Measurements from ENCODE around the gene VWCE. TPM values are rescaled to one million over a fixed set of nuclear protein-coding genes. Genes with fewer than 3 reads are reported as not detected.
"Not testable (repeated sequence)": the region's sequence is repeated elsewhere in the genome, so short reads cannot be mapped to it uniquely, and the experiment has no call there.

VWCE gene
- total and polyA plus RNA-seq, 2 experiments from 2014 or later, result 0.61 to 0.76 TPM

- H3K4me3 ChIP-seq; H3K9ac ChIP-seq; DNase-seq; H2AFZ ChIP-seq; H3K9me2 ChIP-seq (ENCODE audit: insufficient read depth); H3K27ac ChIP-seq; H3K4me1 ChIP-seq (ENCODE audit: insufficient read depth); H3K4me2 ChIP-seq (ENCODE audit: unreplicated experiment); H3K79me2 ChIP-seq (ENCODE audit: insufficient read depth); H3K9me3 ChIP-seq (ENCODE audit: low read depth); in situ Hi-C loops (cut with MboI); H4K20me1 ChIP-seq (ENCODE audit: insufficient read depth); H3K36me3 ChIP-seq (ENCODE audit: low read depth); H3F3A ChIP-seq (ENCODE audit: insufficient read depth); H3K27me3 ChIP-seq (replicated peaks; ENCODE audit: insufficient read depth): not testable (repeated sequence)
- no CpG with 5 or more reads among the region's 3 CpGs for WGBS, 2 experiments (ENCODE audit: low coverage in 1 of 2, low lambda C conversion rate in 2 of 2, missing lambda C conversion rate in 2 of 2)
Observed at GRCh38 chr11:61213711-61214324, 81.3 kb downstream of the VWCE start.

GRCh38 chr11:61212202-61212601 is 82.9 kb downstream of the VWCE start:
- H3K9me2 ChIP-seq (ENCODE audit: insufficient read depth); DNase-seq; H3F3A ChIP-seq (ENCODE audit: insufficient read depth); H2AFZ ChIP-seq; H3K36me3 ChIP-seq (ENCODE audit: low read depth); H3K4me2 ChIP-seq (ENCODE audit: unreplicated experiment); H4K20me1 ChIP-seq (ENCODE audit: insufficient read depth); H3K79me2 ChIP-seq (ENCODE audit: insufficient read depth); H3K27ac ChIP-seq; H3K4me1 ChIP-seq (ENCODE audit: insufficient read depth); H3K27me3 ChIP-seq (replicated peaks; ENCODE audit: insufficient read depth); in situ Hi-C loops (cut with MboI); H3K9ac ChIP-seq; H3K4me3 ChIP-seq; H3K9me3 ChIP-seq (ENCODE audit: low read depth): not testable (repeated sequence)
- WGBS, 2 experiments (ENCODE audit: low coverage in 1 of 2, low lambda C conversion rate in 2 of 2, missing lambda C conversion rate in 2 of 2), result no CpG with 5 or more reads among the region's 15 CpGs

GRCh38 chr11:61211327-61211952 is 83.7 kb downstream of the VWCE start:
- H3K9ac ChIP-seq; H3K36me3 ChIP-seq (ENCODE audit: low read depth); H2AFZ ChIP-seq; H3K27ac ChIP-seq; DNase-seq; H3F3A ChIP-seq (ENCODE audit: insufficient read depth); H3K79me2 ChIP-seq (ENCODE audit: insufficient read depth); H3K9me2 ChIP-seq (ENCODE audit: insufficient read depth); in situ Hi-C loops (cut with MboI); H3K4me3 ChIP-seq; H3K4me2 ChIP-seq (ENCODE audit: unreplicated experiment); H3K9me3 ChIP-seq (ENCODE audit: low read depth); H3K4me1 ChIP-seq (ENCODE audit: insufficient read depth); H3K27me3 ChIP-seq (replicated peaks; ENCODE audit: insufficient read depth); H4K20me1 ChIP-seq (ENCODE audit: insufficient read depth): not testable (repeated sequence)
- 19 to 20% methylated on average over 7 to 8 of the region's 10 CpGs for WGBS, 2 experiments (ENCODE audit: low coverage in 1 of 2, low lambda C conversion rate in 2 of 2, missing lambda C conversion rate in 2 of 2)

GRCh38 chr11:61210629-61211028 is 84.5 kb downstream of the VWCE start:
- H3K27ac ChIP-seq; H3K4me3 ChIP-seq; H4K20me1 ChIP-seq (ENCODE audit: insufficient read depth); H3K4me1 ChIP-seq (ENCODE audit: insufficient read depth); H3K27me3 ChIP-seq (replicated peaks; ENCODE audit: insufficient read depth); H3F3A ChIP-seq (ENCODE audit: insufficient read depth); H3K9me3 ChIP-seq (ENCODE audit: low read depth); H3K9ac ChIP-seq; H2AFZ ChIP-seq; DNase-seq; H3K79me2 ChIP-seq (ENCODE audit: insufficient read depth); H3K9me2 ChIP-seq (ENCODE audit: insufficient read depth); H3K36me3 ChIP-seq (ENCODE audit: low read depth); H3K4me2 ChIP-seq (ENCODE audit: unreplicated experiment); in situ Hi-C loops (cut with MboI): not testable (repeated sequence)
- WGBS, 2 experiments (ENCODE audit: low coverage in 1 of 2, low lambda C conversion rate in 2 of 2, missing lambda C conversion rate in 2 of 2), result no CpG with 5 or more reads among the region's 6 CpGs

Other genes starting within 250 kb of the VWCE start
- not detected in 2 replicates for gene CD5, start 192.8 kb downstream of the VWCE start, total RNA-seq (2014; rRNA removed; shearing (Covaris generic))
- not detected in 2 replicates for gene CD5, start 192.8 kb downstream of the VWCE start, polyA plus RNA-seq (2016; fragmentation: Nextera tagmentation; extraction: Ambion mirVana)
- gene VPS37C, start 133.9 kb downstream of the VWCE start, total RNA-seq (2014; rRNA removed; shearing (Covaris generic)), result 13.4 and 18.7 TPM in 2 replicates
- gene VPS37C, start 133.9 kb downstream of the VWCE start, polyA plus RNA-seq (2016; fragmentation: Nextera tagmentation; extraction: Ambion mirVana), result 12.1 and 13.1 TPM in 2 replicates
- not detected in 2 replicates for gene PGA3, start 91.8 kb downstream of the VWCE start, total RNA-seq (2014; rRNA removed; shearing (Covaris generic))
- 0.29 TPM in 1 of 2 replicates, not detected in the other for gene PGA3, start 91.8 kb downstream of the VWCE start, polyA plus RNA-seq (2016; fragmentation: Nextera tagmentation; extraction: Ambion mirVana)
- gene PGA4, start 73.0 kb downstream of the VWCE start, total RNA-seq (2014; rRNA removed; shearing (Covaris generic)), result not detected in 2 replicates
- gene PGA4, start 73.0 kb downstream of the VWCE start, polyA plus RNA-seq (2016; fragmentation: Nextera tagmentation; extraction: Ambion mirVana), result 0.31 TPM in 1 of 2 replicates, not detected in the other
- gene PGA5, start 54.1 kb downstream of the VWCE start, total RNA-seq (2014; rRNA removed; shearing (Covaris generic)), result not detected in 2 replicates
- not detected in 2 replicates for gene PGA5, start 54.1 kb downstream of the VWCE start, polyA plus RNA-seq (2016; fragmentation: Nextera tagmentation; extraction: Ambion mirVana)
- 229 and 252 TPM in 2 replicates for gene DDB1, start 37.8 kb upstream of the VWCE start, total RNA-seq (2014; rRNA removed; shearing (Covaris generic))
- gene DDB1, start 37.8 kb upstream of the VWCE start, polyA plus RNA-seq (2016; fragmentation: Nextera tagmentation; extraction: Ambion mirVana), result 160 and 162 TPM in 2 replicates
- gene TKFC, start 37.9 kb upstream of the VWCE start, total RNA-seq (2014; rRNA removed; shearing (Covaris generic)), result 44.3 and 44.6 TPM in 2 replicates
- 35.3 and 39.8 TPM in 2 replicates for gene TKFC, start 37.9 kb upstream of the VWCE start, polyA plus RNA-seq (2016; fragmentation: Nextera tagmentation; extraction: Ambion mirVana)
- gene CYB561A3, start 66.6 kb upstream of the VWCE start, total RNA-seq (2014; rRNA removed; shearing (Covaris generic)), result 38.4 and 49.0 TPM in 2 replicates
- gene CYB561A3, start 66.6 kb upstream of the VWCE start, polyA plus RNA-seq (2016; fragmentation: Nextera tagmentation; extraction: Ambion mirVana), result 42.9 and 52.3 TPM in 2 replicates
- 19.0 and 21.5 TPM in 2 replicates for gene TMEM138, start 67.1 kb upstream of the VWCE start, total RNA-seq (2014; rRNA removed; shearing (Covaris generic))
- 48.3 and 50.2 TPM in 2 replicates for gene TMEM138, start 67.1 kb upstream of the VWCE start, polyA plus RNA-seq (2016; fragmentation: Nextera tagmentation; extraction: Ambion mirVana)
- gene TMEM216, start 97.3 kb upstream of the VWCE start, total RNA-seq (2014; rRNA removed; shearing (Covaris generic)), result 23.2 and 33.9 TPM in 2 replicates
- 20.7 and 23.1 TPM in 2 replicates for gene TMEM216, start 97.3 kb upstream of the VWCE start, polyA plus RNA-seq (2016; fragmentation: Nextera tagmentation; extraction: Ambion mirVana)
- 27.1 and 31.2 TPM in 2 replicates for gene CPSF7, start 134.7 kb upstream of the VWCE start, total RNA-seq (2014; rRNA removed; shearing (Covaris generic))
- gene CPSF7, start 134.7 kb upstream of the VWCE start, polyA plus RNA-seq (2016; fragmentation: Nextera tagmentation; extraction: Ambion mirVana), result 38.2 and 42.3 TPM in 2 replicates
- 19.5 and 32.5 TPM in 2 replicates for gene SDHAF2, start 134.8 kb upstream of the VWCE start, total RNA-seq (2014; rRNA removed; shearing (Covaris generic))
- 59.5 and 60.6 TPM in 2 replicates for gene SDHAF2, start 134.8 kb upstream of the VWCE start, polyA plus RNA-seq (2016; fragmentation: Nextera tagmentation; extraction: Ambion mirVana)
- gene LRRC10B, start 213.4 kb upstream of the VWCE start, total RNA-seq (2014; rRNA removed; shearing (Covaris generic)), result 0.43 TPM in 1 of 2 replicates, not detected in the other
- not detected in 2 replicates for gene LRRC10B, start 213.4 kb upstream of the VWCE start, polyA plus RNA-seq (2016; fragmentation: Nextera tagmentation; extraction: Ambion mirVana)

Measured in GM23248 (cell line).